Caco-2 (cell line): ENCODE results near the gene FARS2. TPM values are rescaled to one million over a fixed set of nuclear protein-coding genes. Genes with fewer than 3 reads are reported as not detected.

ENCODE experiments used
- BruUV-seq: library from RNA; stranded (reverse); fragments of 400-500 nt; replicated peaks from 2 replicates; lab custom pipeline; 2021; lab: Mats Ljungman, UMichigan
- CTCF ChIA-PET: fragments of 300-600 bp; sonication (Branson Sonifier 250); formaldehyde crosslinking; loops from one replicate; lab custom pipeline; 2022; ENCODE audit warnings: antibody characterized with exemption; lab: Charles Lee
- POLR2A ChIA-PET: fragments of 300-600 bp; sonication (Branson Sonifier 250); formaldehyde crosslinking; loops from one replicate; lab custom pipeline; 2022; ENCODE audit warnings: antibody characterized with exemption; lab: Charles Lee
- DNase-seq, 2 experiments: peaks; one replicate each; pipeline versions ENCODE4 v3.0.0 to v3.0.0-alpha.2; 2020 to 2022
- H3K27me3 ChIP-seq: replicated peaks from 2 replicates; pipeline ENCODE4 v1.6.0; 2011; ENCODE audit warnings: low read length; ENCODE audit not compliant: control insufficient read depth, insufficient read depth
- H3K36me3 ChIP-seq: 2 replicates; pipeline ENCODE4 v1.5.1; 2011; ENCODE audit warnings: low read length; ENCODE audit not compliant: control insufficient read depth, insufficient read depth
- H3K4me1 ChIP-seq: fragments of 250-450 bp; sonication (Bioruptor Pico); 2 replicates; pipeline ENCODE4 v1.5.1; 2020; ENCODE audit warnings: mild to moderate bottlenecking
- H3K4me3 ChIP-seq: 2 replicates; pipeline ENCODE4 v1.5.1; 2011; ENCODE audit warnings: low read depth, mild to moderate bottlenecking, control low read depth, low read length
- H3K9me3 ChIP-seq: fragments of 250-450 bp; sonication (Bioruptor Pico); 2 replicates; pipeline ENCODE4 v1.5.1; 2020; ENCODE audit warnings: mild to moderate bottlenecking, moderate library complexity
- H3K27ac Mint-ChIP-seq: one replicate; pipeline ENCODE4 v1.8.0; 2022; ENCODE audit warnings: mixed read lengths; ENCODE audit not compliant: unreplicated experiment
- H3K27me3 Mint-ChIP-seq: one replicate; pipeline ENCODE4 v1.8.0; 2022; ENCODE audit warnings: mixed read lengths; ENCODE audit not compliant: insufficient read depth, unreplicated experiment
- H3K36me3 Mint-ChIP-seq: one replicate; pipeline ENCODE4 v1.8.0; 2022; ENCODE audit warnings: mild to moderate bottlenecking, mixed read lengths; ENCODE audit not compliant: insufficient read depth, unreplicated experiment
- H3K4me1 Mint-ChIP-seq: one replicate; pipeline ENCODE4 v1.8.0; 2022; ENCODE audit warnings: low read depth, mixed read lengths; ENCODE audit not compliant: unreplicated experiment
- H3K4me3 Mint-ChIP-seq: one replicate; pipeline ENCODE4 v1.8.0; 2022; ENCODE audit warnings: mild to moderate bottlenecking, moderate library complexity, mixed read lengths; ENCODE audit not compliant: unreplicated experiment
- H3K9me3 Mint-ChIP-seq: one replicate; pipeline ENCODE4 v1.8.0; 2022; ENCODE audit warnings: mixed read lengths; ENCODE audit not compliant: unreplicated experiment
- CTCF ChIP-seq, 2 experiments: fragments of 200-600 bp in 1 of 2; IDR thresholded peaks; 1 replicate in 1 of 2; 2 replicates in 1 of 2; pipeline versions ENCODE4 v1.5.1 to v1.8.0; 2011 to 2022; ENCODE audit warnings: antibody characterized with exemption in 1 of 2, control low read depth in 1 of 2, inconsistent platforms in 1 of 2, low read depth in 1 of 2, low read length in 1 of 2, mild to moderate bottlenecking in 1 of 2, moderate library complexity in 1 of 2; ENCODE audit not compliant: insufficient read depth in 1 of 2, severe bottlenecking in 1 of 2, unreplicated experiment in 1 of 2
- intact Hi-C: fragments of 100-400 bp; cut with micrococcal nuclease; formaldehyde crosslinking; loops from one replicate; pipeline ENCODE4 v1.10.0; 2022; ENCODE audit not compliant: unreplicated experiment
- total RNA-seq: library from RNA; stranded (reverse); gene quantifications from 2 replicates; pipeline ENCODE4 v1.2.3, GENCODE V29; 2022

The FARS2 gene
- total RNA-seq, 1 experiment from 2014 or later = 15.4 TPM

GRCh38 chr6:5766260-5766659, 504.9 kb downstream of the FARS2 start:
- no peaks in the 10 kb centered on the region for H3K27me3 Mint-ChIP-seq
- Histone ChIP-seq H3K36me3 (no peaks in the 10 kb centered on the region), H3K27me3 (no peaks in the 10 kb centered on the region), H3K9me3 (no peaks in the 10 kb centered on the region), H3K4me3 (no peak overlapping the region), H3K4me1 (no peaks in the 10 kb centered on the region)
- no peak overlapping the region for H3K4me3 Mint-ChIP-seq
- no peak for DNase-seq
- intact Hi-C loops = no loop called here
- H3K9me3 Mint-ChIP-seq = peaks cover 10% of the 10 kb centered on the region
- no peaks in the 10 kb centered on the region for H3K4me1 Mint-ChIP-seq
- ChIA-PET CTCF (interaction anchor here (0.9 kb wide), 1 partner anchor 295 kb away, joined by 3 read pairs; no protein-coding TSS in a partner anchor), POLR2A (interaction anchor here (0.6 kb wide), 1 partner anchor 755 kb away, joined by 3 read pairs; no protein-coding TSS in a partner anchor)
- no TSS peak for BruUV-seq
- TF ChIP-seq CTCF (IDR thresholded peaks at IDR 0.05; ENCODE audit: insufficient read depth in 1 of 2, low read depth in 1 of 2, low read length in 1 of 2, severe bottlenecking in 1 of 2, unreplicated experiment in 1 of 2) = no peak
- H3K36me3 Mint-ChIP-seq = no peaks in the 10 kb centered on the region
- no peak overlapping the region for H3K27ac Mint-ChIP-seq

GRCh38 chr6:5767471-5767870, 506.2 kb downstream of the FARS2 start:
- intact Hi-C loops = no loop called here
- Histone ChIP-seq H3K4me3 (no peak overlapping the region), H3K9me3 (no peaks in the 10 kb centered on the region), H3K4me1 (no peaks in the 10 kb centered on the region), H3K36me3 (no peaks in the 10 kb centered on the region), H3K27me3 (no peaks in the 10 kb centered on the region)
- no peaks in the 10 kb centered on the region for H3K4me1 Mint-ChIP-seq
- no peaks in the 10 kb centered on the region for H3K27me3 Mint-ChIP-seq
- H3K36me3 Mint-ChIP-seq = no peaks in the 10 kb centered on the region
- no peak overlapping the region for H3K27ac Mint-ChIP-seq
- DNase-seq = no peak
- peaks cover 10% of the 10 kb centered on the region for H3K9me3 Mint-ChIP-seq
- ChIA-PET CTCF (no interaction called here), POLR2A (no interaction called here)
- H3K4me3 Mint-ChIP-seq = no peak overlapping the region
- BruUV-seq = no TSS peak
- TF ChIP-seq CTCF (IDR thresholded peaks at IDR 0.05; ENCODE audit: insufficient read depth in 1 of 2, low read depth in 1 of 2, low read length in 1 of 2, severe bottlenecking in 1 of 2, unreplicated experiment in 1 of 2) = no peak

DNA sequence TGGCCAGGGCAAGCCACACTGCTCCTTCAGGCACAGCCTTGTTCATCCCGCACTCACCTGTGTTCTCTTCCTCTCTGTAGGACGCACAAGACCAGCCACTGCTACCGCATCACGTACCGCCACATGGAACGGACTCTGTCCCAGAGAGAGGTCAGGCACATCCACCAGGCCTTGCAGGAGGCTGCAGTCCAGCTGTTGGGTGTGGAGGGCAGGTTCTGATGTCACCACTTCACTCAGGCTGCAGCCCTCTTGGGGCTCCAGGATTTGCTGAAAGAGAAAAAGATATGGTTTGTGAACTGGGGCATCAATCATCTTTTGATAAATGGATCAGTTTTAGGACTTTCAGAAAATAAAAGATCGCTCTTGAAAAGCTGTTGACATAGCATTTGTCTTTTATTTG, 509.9 kb downstream of the FARS2 start:
- Histone ChIP-seq H3K4me1 (no peaks in the 10 kb centered on the region), H3K9me3 (no peaks in the 10 kb centered on the region), H3K36me3 (no peaks in the 10 kb centered on the region), H3K27me3 (no peaks in the 10 kb centered on the region), H3K4me3 (no peak overlapping the region)
- DNase-seq = no peak
- ChIA-PET CTCF (no interaction called here), POLR2A (no interaction called here)
- intact Hi-C loops = no loop called here
- H3K27ac Mint-ChIP-seq = no peak overlapping the region
- no peak overlapping the region for H3K4me3 Mint-ChIP-seq
- no TSS peak for BruUV-seq
- H3K27me3 Mint-ChIP-seq = no peaks in the 10 kb centered on the region
- peaks cover 10% of the 10 kb centered on the region for H3K9me3 Mint-ChIP-seq
- H3K36me3 Mint-ChIP-seq = no peaks in the 10 kb centered on the region
- H3K4me1 Mint-ChIP-seq = no peaks in the 10 kb centered on the region
- TF ChIP-seq CTCF (IDR thresholded peaks at IDR 0.05; ENCODE audit: insufficient read depth in 1 of 2, low read depth in 1 of 2, low read length in 1 of 2, severe bottlenecking in 1 of 2, unreplicated experiment in 1 of 2) = no peak
